Retinal pigment epithelial cell (primary cell): ENCODE measurements around the gene ITGA1.

Source experiments
- DNase-seq: peaks from one replicate; pipeline ENCODE4 v3.0.0-alpha.2; 2010; ENCODE audit warnings: low read depth
- H3K4me3 ChIP-seq: 2 replicates; pipeline ENCODE4 v1.5.1; 2011; ENCODE audit warnings: mild to moderate bottlenecking, low read length, control low read depth, moderate library complexity
- TF ChIP-seq, protein P1 (sequence below): conservative IDR thresholded peaks from 2 replicates; pipeline ENCODE4 v1.5.1; 2011; ENCODE audit warnings: low read depth, low read length, control low read depth, inconsistent platforms

The ITGA1 gene

GRCh38 chr5:52892242-52892878, 104.6 kb downstream of the ITGA1 start:
- no peak overlapping the region for H3K4me3 ChIP-seq
- DNase-seq = no peak
- TF ChIP-seq, protein P1, sequence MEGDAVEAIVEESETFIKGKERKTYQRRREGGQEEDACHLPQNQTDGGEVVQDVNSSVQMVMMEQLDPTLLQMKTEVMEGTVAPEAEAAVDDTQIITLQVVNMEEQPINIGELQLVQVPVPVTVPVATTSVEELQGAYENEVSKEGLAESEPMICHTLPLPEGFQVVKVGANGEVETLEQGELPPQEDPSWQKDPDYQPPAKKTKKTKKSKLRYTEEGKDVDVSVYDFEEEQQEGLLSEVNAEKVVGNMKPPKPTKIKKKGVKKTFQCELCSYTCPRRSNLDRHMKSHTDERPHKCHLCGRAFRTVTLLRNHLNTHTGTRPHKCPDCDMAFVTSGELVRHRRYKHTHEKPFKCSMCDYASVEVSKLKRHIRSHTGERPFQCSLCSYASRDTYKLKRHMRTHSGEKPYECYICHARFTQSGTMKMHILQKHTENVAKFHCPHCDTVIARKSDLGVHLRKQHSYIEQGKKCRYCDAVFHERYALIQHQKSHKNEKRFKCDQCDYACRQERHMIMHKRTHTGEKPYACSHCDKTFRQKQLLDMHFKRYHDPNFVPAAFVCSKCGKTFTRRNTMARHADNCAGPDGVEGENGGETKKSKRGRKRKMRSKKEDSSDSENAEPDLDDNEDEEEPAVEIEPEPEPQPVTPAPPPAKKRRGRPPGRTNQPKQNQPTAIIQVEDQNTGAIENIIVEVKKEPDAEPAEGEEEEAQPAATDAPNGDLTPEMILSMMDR = no peak

- H3K4me3 ChIP-seq = no peak overlapping the region
- DNase-seq = no peak
- TF ChIP-seq, protein P1 = no peak
Observed at GRCh38 chr5:52893105-52893504, 105.4 kb downstream of the ITGA1 start.

DNA sequence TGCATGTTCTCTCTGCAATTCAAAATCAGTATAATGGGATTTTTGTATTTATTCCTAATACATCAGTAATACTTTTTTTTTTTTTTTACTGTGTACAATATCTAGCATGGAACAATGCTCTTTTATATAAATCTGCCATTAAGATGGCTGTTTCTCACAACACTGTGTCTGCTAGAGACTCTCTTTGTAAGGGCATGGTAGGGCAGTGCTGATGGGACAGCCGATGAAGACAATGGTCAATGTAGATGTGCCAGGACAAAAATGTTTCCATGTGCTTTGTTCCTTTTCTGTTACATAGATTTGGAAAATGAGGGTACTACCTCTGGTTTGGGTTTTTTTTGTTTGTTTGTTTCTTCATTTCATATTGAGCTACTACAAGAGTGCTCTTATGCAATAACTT, 106.1 kb downstream of the ITGA1 start:
- H3K4me3 ChIP-seq = no peak overlapping the region
- TF ChIP-seq, protein P1 = no peak
- DNase-seq = no peak

- DNase-seq = no peak
- H3K4me3 ChIP-seq = no peak overlapping the region
- TF ChIP-seq, protein P1 = no peak
Observed at GRCh38 chr5:52894451-52894850, 106.7 kb downstream of the ITGA1 start.

DNA sequence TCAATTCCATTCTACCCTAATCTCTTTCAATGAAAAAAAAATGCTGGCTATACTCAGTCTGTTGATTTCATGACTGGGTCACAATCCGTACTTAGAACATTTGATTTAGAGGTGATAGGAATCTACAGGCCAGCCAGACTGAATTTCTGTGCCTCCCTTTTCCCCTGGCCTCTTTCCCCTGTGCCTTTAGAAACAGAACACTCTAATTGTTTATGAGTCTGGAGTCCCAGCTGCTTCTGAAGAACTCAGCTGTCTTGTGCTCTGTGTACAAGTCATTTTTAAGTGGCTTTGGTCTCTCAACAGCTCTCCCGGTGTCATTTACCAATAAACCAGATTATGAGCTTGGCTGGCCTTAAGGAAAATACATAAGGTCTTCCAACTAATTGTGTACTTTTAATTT, 107.4 kb downstream of the ITGA1 start:
- TF ChIP-seq, protein P1 = no peak
- H3K4me3 ChIP-seq = no peak overlapping the region
- no peak for DNase-seq

GRCh38 chr5:52895572-52896413, 108.1 kb downstream of the ITGA1 start:
- no peak for DNase-seq
- no peak overlapping the region for H3K4me3 ChIP-seq
- TF ChIP-seq, protein P1 = no peak
